ENCODE measurements around the gene GARIN5A. TPM values are rescaled to one million over a fixed set of nuclear protein-coding genes. Genes with fewer than 3 reads are reported as not detected.

The GARIN5A gene
- polyA plus RNA-seq, 1 donor (not counting 4 experiments of a cell fraction or from before 2014, with no cell fraction given), result 0.37 TPM

DNA sequence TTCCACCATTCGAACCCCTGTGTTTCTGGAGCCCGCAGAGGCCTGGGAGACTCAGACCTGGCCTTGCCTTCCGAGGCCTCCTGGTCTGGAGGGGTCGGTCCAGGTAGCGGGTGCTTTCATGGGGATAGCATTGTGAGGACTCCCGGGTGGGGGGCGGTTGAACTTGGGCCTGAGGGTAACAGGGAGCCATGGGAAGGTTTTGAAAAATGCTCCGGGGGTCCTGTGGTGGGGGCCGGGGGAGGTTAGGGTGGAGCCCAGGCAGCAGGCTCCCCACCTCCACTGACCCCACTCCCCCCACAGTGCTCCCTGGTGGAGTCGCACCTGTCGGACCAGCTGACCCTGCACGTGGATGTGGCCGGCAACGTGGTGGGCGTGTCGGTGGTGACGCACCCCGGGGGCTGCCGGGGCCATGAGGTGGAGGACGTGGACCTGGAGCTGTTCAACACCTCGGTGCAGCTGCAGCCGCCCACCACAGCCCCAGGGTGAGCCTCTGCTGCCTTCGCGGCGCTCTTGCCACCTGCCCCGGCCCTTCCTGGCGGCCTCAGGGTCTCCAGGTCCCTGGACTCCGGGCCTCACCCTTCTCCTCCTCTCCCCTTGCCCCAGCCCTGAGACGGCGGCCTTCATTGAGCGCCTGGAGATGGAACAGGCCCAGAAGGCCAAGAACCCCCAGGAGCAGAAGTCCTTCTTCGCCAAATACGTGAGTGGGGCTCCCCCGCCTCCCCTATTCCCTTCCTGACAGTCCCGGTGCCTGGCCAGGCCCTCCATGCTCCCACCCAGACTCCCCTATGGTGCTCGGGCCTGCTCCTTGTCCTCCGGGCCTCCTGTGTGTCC, 3.8 kb upstream of the GARIN5A start:
- Histone ChIP-seq H3K27ac (ENCODE audit: control insufficient read depth, insufficient read depth, low read length) (no peak overlapping the region), H3K4me1 (ENCODE audit: control insufficient read depth, extremely low read depth, insufficient read depth, low read length) (peaks cover 6% of the 10 kb centered on the region), H3K9me3 (ENCODE audit: control insufficient read depth, low read depth, low read length) (no peaks in the 10 kb centered on the region), H3K36me3 (ENCODE audit: control insufficient read depth in 2 of 2, extremely low read depth in 1 of 2, insufficient read depth in 2 of 2, low read length in 2 of 2) (peaks cover 7 to 25% of the 10 kb centered on the region in 2 experiments), H3K27me3 (ENCODE audit: control insufficient read depth, extremely low read depth, insufficient read depth, low read length) (no peaks in the 10 kb centered on the region), H3K9me1 (ENCODE audit: control insufficient read depth, extremely low read depth, insufficient read depth, low read length) (peaks cover 2% of the 10 kb centered on the region), H3K9ac (ENCODE audit: control insufficient read depth, extremely low read depth, insufficient read depth, low read length) (no peak overlapping the region), H2AFZ (ENCODE audit: control insufficient read depth, low read length) (no peak overlapping the region), H3K79me2 (ENCODE audit: control insufficient read depth, insufficient read depth, low read length) (peaks cover 19% of the 10 kb centered on the region), H3K4me3 (ENCODE audit: control insufficient read depth in 2 of 3, extremely low read depth in 1 of 3, insufficient read depth in 2 of 3, low read depth in 1 of 3, low read length in 3 of 3) (no peak overlapping the region), H3K4me2 (ENCODE audit: control insufficient read depth, extremely low read depth, insufficient read depth, low read depth, low read length) (no peak overlapping the region), H4K20me1 (ENCODE audit: control insufficient read depth, extremely low read depth, insufficient read depth, low read length) (peaks cover 6% of the 10 kb centered on the region)
- dilution Hi-C loops (cut with MboI; ENCODE audit: extremely low pct_ligation_motif_present, low sequenced_read_pairs), result no loop called here
- DNase-seq (ENCODE audit: low read depth, low spot score) (no peak), FAIRE-seq (no peak)
- no peak for TF ChIP-seq EZH2 (IDR thresholded peaks at IDR 0.05; ENCODE audit: low read length)
- TF ChIP-seq, protein P1, sequence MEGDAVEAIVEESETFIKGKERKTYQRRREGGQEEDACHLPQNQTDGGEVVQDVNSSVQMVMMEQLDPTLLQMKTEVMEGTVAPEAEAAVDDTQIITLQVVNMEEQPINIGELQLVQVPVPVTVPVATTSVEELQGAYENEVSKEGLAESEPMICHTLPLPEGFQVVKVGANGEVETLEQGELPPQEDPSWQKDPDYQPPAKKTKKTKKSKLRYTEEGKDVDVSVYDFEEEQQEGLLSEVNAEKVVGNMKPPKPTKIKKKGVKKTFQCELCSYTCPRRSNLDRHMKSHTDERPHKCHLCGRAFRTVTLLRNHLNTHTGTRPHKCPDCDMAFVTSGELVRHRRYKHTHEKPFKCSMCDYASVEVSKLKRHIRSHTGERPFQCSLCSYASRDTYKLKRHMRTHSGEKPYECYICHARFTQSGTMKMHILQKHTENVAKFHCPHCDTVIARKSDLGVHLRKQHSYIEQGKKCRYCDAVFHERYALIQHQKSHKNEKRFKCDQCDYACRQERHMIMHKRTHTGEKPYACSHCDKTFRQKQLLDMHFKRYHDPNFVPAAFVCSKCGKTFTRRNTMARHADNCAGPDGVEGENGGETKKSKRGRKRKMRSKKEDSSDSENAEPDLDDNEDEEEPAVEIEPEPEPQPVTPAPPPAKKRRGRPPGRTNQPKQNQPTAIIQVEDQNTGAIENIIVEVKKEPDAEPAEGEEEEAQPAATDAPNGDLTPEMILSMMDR (optimal IDR thresholded peaks at IDR 0.05 in 1 of 3, IDR thresholded peaks at IDR 0.05 in 1 of 3, conservative IDR thresholded peaks at IDR 0.05 in 1 of 3; ENCODE audit: extremely low read depth in 1 of 3, insufficient read depth in 2 of 3, low read length in 3 of 3), result no peak

DNA sequence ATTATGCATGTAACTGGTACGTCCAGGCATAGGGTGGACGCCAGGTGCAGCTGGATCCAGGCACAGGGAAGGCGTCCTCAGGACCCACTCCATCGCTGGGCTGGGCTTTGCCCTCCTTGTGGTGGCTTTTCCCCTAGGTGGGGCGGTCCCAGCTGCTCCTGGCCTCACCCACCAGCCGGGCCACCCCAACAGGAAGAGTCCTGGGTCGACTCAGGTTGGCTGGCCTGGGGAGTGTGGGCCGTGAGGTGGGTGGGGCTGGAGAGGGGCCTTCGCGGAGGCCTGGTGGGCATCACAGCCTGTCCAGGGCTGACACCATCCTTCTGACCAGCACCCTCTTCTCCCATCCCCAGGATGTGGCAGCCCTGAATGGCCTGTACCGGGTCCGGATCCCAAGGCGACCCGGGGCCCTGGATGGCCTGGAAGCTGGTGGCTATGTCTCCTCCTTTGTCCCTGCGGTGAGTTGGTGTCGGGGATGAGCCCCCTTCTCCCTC, 3.2 kb upstream of the GARIN5A start:
- no peak overlapping the region for H3K4me2 ChIP-seq (ENCODE audit: control insufficient read depth, extremely low read depth, insufficient read depth, low read depth, low read length)

More for the DNA sequence above, 3.2 kb upstream of the GARIN5A start:
- H3K9me1 ChIP-seq (ENCODE audit: control insufficient read depth, extremely low read depth, insufficient read depth, low read length), result peaks cover 2% of the 10 kb centered on the region
- H3K27me3 ChIP-seq (ENCODE audit: control insufficient read depth, extremely low read depth, insufficient read depth, low read length), result no peaks in the 10 kb centered on the region
- TF ChIP-seq, protein P1 (optimal IDR thresholded peaks at IDR 0.05 in 1 of 3, IDR thresholded peaks at IDR 0.05 in 1 of 3, conservative IDR thresholded peaks at IDR 0.05 in 1 of 3; ENCODE audit: extremely low read depth in 1 of 3, insufficient read depth in 2 of 3, low read length in 3 of 3), result no peak
- TF ChIP-seq EZH2 (IDR thresholded peaks at IDR 0.05; ENCODE audit: low read length), result no peak
- DNase-seq (ENCODE audit: low read depth, low spot score) (no peak), FAIRE-seq (no peak)
- no peak overlapping the region for H3K27ac ChIP-seq (ENCODE audit: control insufficient read depth, insufficient read depth, low read length)
- H3K79me2 ChIP-seq (ENCODE audit: control insufficient read depth, insufficient read depth, low read length), result peaks cover 19% of the 10 kb centered on the region
- H3K9me3 ChIP-seq (ENCODE audit: control insufficient read depth, low read depth, low read length), result no peaks in the 10 kb centered on the region
- no peak overlapping the region for H3K9ac ChIP-seq (ENCODE audit: control insufficient read depth, extremely low read depth, insufficient read depth, low read length)
- no peak overlapping the region for H3K4me3 ChIP-seq (ENCODE audit: control insufficient read depth in 2 of 3, extremely low read depth in 1 of 3, insufficient read depth in 2 of 3, low read depth in 1 of 3, low read length in 3 of 3)
- no peak overlapping the region for H2AFZ ChIP-seq (ENCODE audit: control insufficient read depth, low read length)
- H3K4me1 ChIP-seq (ENCODE audit: control insufficient read depth, extremely low read depth, insufficient read depth, low read length), result peaks cover 6% of the 10 kb centered on the region
- dilution Hi-C loops (cut with MboI; ENCODE audit: extremely low pct_ligation_motif_present, low sequenced_read_pairs), result no loop called here
- peaks cover 7 to 23% of the 10 kb centered on the region in 2 experiments for H3K36me3 ChIP-seq (ENCODE audit: control insufficient read depth in 2 of 2, extremely low read depth in 1 of 2, insufficient read depth in 2 of 2, low read length in 2 of 2)
- H4K20me1 ChIP-seq (ENCODE audit: control insufficient read depth, extremely low read depth, insufficient read depth, low read length), result peaks cover 6% of the 10 kb centered on the region
